Sciatic nerve (tissue), 2 donors: ENCODE results near the gene SBK2. TPM values are rescaled to one million over a fixed set of nuclear protein-coding genes. Genes with fewer than 3 reads are reported as not detected.

Experiments
- ATAC-seq: fragments of 200-7000 bp; cut with Tn5 transposase; one replicate; pipeline ENCODE4 v1.9.1; 2020; ENCODE audit warnings: mild to moderate bottlenecking, moderate library complexity
- DNase-seq: peaks from one replicate; pipeline ENCODE4 v3.0.0-alpha.2; 2020; ENCODE audit warnings: low spot score
- intact Hi-C: fragments of 100-400 bp; cut with DNase I; formaldehyde crosslinking; loops from one replicate; pipeline ENCODE4 v1.14.2; 2022
- total RNA-seq: library from RNA; stranded (reverse); fragmentation: NEBNext Ultra II Directional; extraction: Animal tissue kit (Norgen Biotek cat#: 25700); gene quantifications from one replicate; pipeline ENCODE4 v1.2.1, GENCODE V29; 2021
- donor health status: DM: no; HTN: no; CAD: no.
- donor health status: DM: no; HTN: no; CAD: no.

Gene SBK2
- total RNA-seq, 1 donor from 2014 or later, result not detected

GRCh38 chr19:55491546-55492360 is 45.2 kb downstream of the SBK2 start:
- ATAC-seq (no peak), DNase-seq (no peak)
- intact Hi-C loops, result no loop called here

- ATAC-seq (no peak), DNase-seq (no peak)
- intact Hi-C loops, result no loop called here
These were observed 46.2 kb downstream of the SBK2 start for GRCh38 chr19:55490478-55491432.

GRCh38 chr19:55489711-55490477 is 47.0 kb downstream of the SBK2 start:
- no peak for DNase-seq

GRCh38 chr19:55488986-55489710 is 47.8 kb downstream of the SBK2 start:
- no peak for DNase-seq
- ATAC-seq, result no peak
- intact Hi-C loops, result no loop called here

More at GRCh38 chr19:55489711-55490477, 47.0 kb downstream of the SBK2 start:
- ATAC-seq, result no peak
- intact Hi-C loops, result no loop called here

GRCh38 chr19:55487924-55488687 is 48.8 kb downstream of the SBK2 start, which contains the start of gene SSC5D:
Gene SSC5D, plus strand, starts transcription at chr19:55488436. Its CDS starts 154 bp downstream, at chr19:55488590.
- ATAC-seq (peak; percentile 25), DNase-seq (no peak)
- intact Hi-C loops, result no loop called here

- intact Hi-C loops, result no loop called here
- ATAC-seq, result peak; percentile 78
- peak; percentile 87 for DNase-seq
These were observed 49.7 kb downstream of the SBK2 start for GRCh38 chr19:55486971-55487923.

- DNase-seq, result no peak
- ATAC-seq, result no peak
- intact Hi-C loops, result no loop called here
These were observed 50.6 kb downstream of the SBK2 start for GRCh38 chr19:55486043-55486970.

GRCh38 chr19:55485439-55486011 is 51.4 kb downstream of the SBK2 start:
- DNase-seq (no peak), ATAC-seq (no peak)
- intact Hi-C loops, result no loop called here

- intact Hi-C loops, result no loop called here
- DNase-seq, result no peak
- ATAC-seq, result peak; percentile 63
These were observed 52.1 kb downstream of the SBK2 start, which contains the start of gene NAT14 for GRCh38 chr19:55484593-55485438. Gene NAT14, plus strand, starts transcription at chr19:55485188. Its CDS starts 521 bp downstream, at chr19:55485709.

GRCh38 chr19:55483706-55484592 is 53.0 kb downstream of the SBK2 start:
- DNase-seq (no peak), ATAC-seq (no peak)
- intact Hi-C loops, result no loop called here

- DNase-seq, result no peak
- intact Hi-C loops, result no loop called here
These were observed 53.8 kb downstream of the SBK2 start for GRCh38 chr19:55482967-55483705.

GRCh38 chr19:55482156-55482961 is 54.6 kb downstream of the SBK2 start:
- DNase-seq (no peak), ATAC-seq (no peak)
- intact Hi-C loops, result no loop called here

More at GRCh38 chr19:55482967-55483705, 53.8 kb downstream of the SBK2 start:
- ATAC-seq, result no peak
